Neuronal stem cell (in vitro differentiated cells): ENCODE data around the gene CXCR3.
"Not testable (repeated sequence)": the region's sequence is repeated elsewhere in the genome, so short reads cannot be mapped to it uniquely, and the experiment has no call there.

ENCODE experiments used
- DNase-seq: peaks from one replicate; pipeline ENCODE4 v3.0.0-alpha.2; 2013; ENCODE audit warnings: low spot score
- H2AFZ ChIP-seq: one replicate; pipeline ENCODE4 v1.6.1; 2013; ENCODE audit warnings: mild to moderate bottlenecking, low read length, inconsistent platforms
- H2AK5ac ChIP-seq: 2 replicates; pipeline ENCODE4 v1.6.1; 2013; ENCODE audit warnings: low read depth, mild to moderate bottlenecking, inconsistent platforms, low read length, moderate library complexity, mixed read lengths
- H2BK120ac ChIP-seq: 2 replicates; pipeline ENCODE4 v1.6.1; 2013; ENCODE audit warnings: low read depth, mild to moderate bottlenecking, inconsistent platforms, low read length, moderate library complexity, mixed read lengths
- H2BK12ac ChIP-seq: one replicate; pipeline ENCODE4 v1.6.1; 2013; ENCODE audit warnings: low read length, inconsistent platforms
- H2BK15ac ChIP-seq: 2 replicates; pipeline ENCODE4 v1.6.1; 2013; ENCODE audit warnings: mild to moderate bottlenecking, low read length, inconsistent platforms, mixed read lengths
- H2BK5ac ChIP-seq: one replicate; pipeline ENCODE4 v1.6.1; 2013; ENCODE audit warnings: inconsistent platforms, mild to moderate bottlenecking, low read length, moderate library complexity
- H3K14ac ChIP-seq: one replicate; pipeline ENCODE4 v1.6.1; 2013; ENCODE audit warnings: low read length, inconsistent platforms
- H3K18ac ChIP-seq: 2 replicates; pipeline ENCODE4 v1.6.1; 2013; ENCODE audit warnings: low read length, inconsistent platforms
- H3K23ac ChIP-seq: 2 replicates; pipeline ENCODE4 v1.6.1; 2013; ENCODE audit warnings: low read depth, mild to moderate bottlenecking, mixed read lengths, low read length, inconsistent platforms; ENCODE audit not compliant: poor library complexity
- H3K27ac ChIP-seq: replicated peaks from 3 replicates; pipeline ENCODE4 v1.5.1; 2013; ENCODE audit warnings: low read length, inconsistent platforms
- H3K27me3 ChIP-seq, 3 experiments: 2 replicates each; pipeline ENCODE4 v1.6.1; 2013; ENCODE audit warnings: low read length in 3 of 3, mild to moderate bottlenecking in 2 of 3, inconsistent platforms in 1 of 3, low read depth in 1 of 3, mixed read lengths in 1 of 3, moderate library complexity in 1 of 3; ENCODE audit not compliant: control insufficient read depth in 3 of 3, insufficient read depth in 3 of 3
- H3K36me3 ChIP-seq, 2 donors: replicated peaks in 1 of 2; 2 replicates each; pipeline ENCODE4 v1.6.1; 2013; ENCODE audit warnings: low read length in 2 of 2; ENCODE audit not compliant: control insufficient read depth in 2 of 2, insufficient read depth in 2 of 2
- H3K4ac ChIP-seq: 2 replicates; pipeline ENCODE4 v1.6.1; 2013; ENCODE audit warnings: inconsistent platforms, mild to moderate bottlenecking, low read length, moderate library complexity
- H3K4me1 ChIP-seq, 2 donors: 1 replicate in 1 of 2; 2 replicates in 1 of 2; pipeline ENCODE4 v1.6.1; 2013; ENCODE audit warnings: low read length in 2 of 2, low read depth in 1 of 2; ENCODE audit not compliant: control insufficient read depth in 2 of 2, insufficient read depth in 1 of 2
- H3K4me2 ChIP-seq: one replicate; pipeline ENCODE4 v1.6.1; 2013; ENCODE audit warnings: mild to moderate bottlenecking, low read length, inconsistent platforms; ENCODE audit not compliant: insufficient read depth, poor library complexity, severe bottlenecking
- H3K4me3 ChIP-seq, 2 donors: 2 replicates each; pipeline ENCODE4 v1.5.1; 2013; ENCODE audit warnings: low read length in 2 of 2, mild to moderate bottlenecking in 2 of 2, inconsistent platforms in 1 of 2, moderate library complexity in 1 of 2
- H3K79me1 ChIP-seq: one replicate; pipeline ENCODE4 v1.6.1; 2013; ENCODE audit warnings: low read depth, mild to moderate bottlenecking, inconsistent platforms, low read length, moderate library complexity
- H3K9ac ChIP-seq: one replicate; pipeline ENCODE4 v1.6.1; 2013; ENCODE audit warnings: mild to moderate bottlenecking, low read depth, low read length, inconsistent platforms; ENCODE audit not compliant: poor library complexity
- H3K9me3 ChIP-seq, 2 donors: replicated peaks in 1 of 2; 2 replicates each; pipeline versions ENCODE3 to v1.6.1; 2013; ENCODE audit warnings: low read length in 2 of 2, mild to moderate bottlenecking in 2 of 2, inconsistent platforms in 1 of 2, low read depth in 1 of 2, mixed read lengths in 1 of 2, moderate library complexity in 1 of 2; ENCODE audit not compliant: control insufficient read depth in 2 of 2, insufficient read depth in 1 of 2
- H4K8ac ChIP-seq: one replicate; pipeline ENCODE4 v1.6.1; 2013; ENCODE audit warnings: low read depth, mild to moderate bottlenecking, inconsistent platforms, low read length, moderate library complexity
- H4K91ac ChIP-seq: one replicate; pipeline ENCODE4 v1.6.1; 2013; ENCODE audit warnings: low read length, low read depth, mild to moderate bottlenecking, inconsistent platforms; ENCODE audit not compliant: poor library complexity
- WGBS, 2 donors: extraction: QIAGEN DNeasy Blood & Tissue Kit; methylation state at CpG; one replicate each; pipeline ENCODE4 v1.1.7; 2013; ENCODE audit warnings: missing lambda C conversion rate in 2 of 2, mixed read lengths in 1 of 2; ENCODE audit not compliant: insufficient read length in 2 of 2, insufficient replicate concordance in 1 of 2; ENCODE audit errors: extremely low coverage in 2 of 2; 5-methylcytosine and 5-hydroxymethylcytosine counted together

The CXCR3 gene

GRCh38 chrX:71662654-71663053 lies 44.3 kb upstream of the CXCR3 start:
- not testable (repeated sequence) for H3K4ac ChIP-seq, H2BK12ac ChIP-seq, H2BK15ac ChIP-seq, H2BK5ac ChIP-seq, H3K9me3 ChIP-seq, H3K4me1 ChIP-seq, H3K18ac ChIP-seq, H3K36me3 ChIP-seq, H3K79me1 ChIP-seq, H3K23ac ChIP-seq, DNase-seq, H2BK120ac ChIP-seq, H4K8ac ChIP-seq, H2AK5ac ChIP-seq, H3K27ac ChIP-seq, H3K4me3 ChIP-seq, H4K91ac ChIP-seq, H3K9ac ChIP-seq, H2AFZ ChIP-seq, H3K4me2 ChIP-seq, H3K14ac ChIP-seq
- peaks cover 0 to 13% (median 0%) of the 10 kb centered on the region in 3 experiments for H3K27me3 ChIP-seq
- no CpG with 5 or more reads among the region's 11 CpGs for WGBS, 2 donors

- H3K4ac ChIP-seq: no peak overlapping the region
These were observed 43.6 kb upstream of the CXCR3 start for GRCh38 chrX:71661919-71662318.

GRCh38 chrX:71660562-71661416 lies 42.5 kb upstream of the CXCR3 start:
- Histone ChIP-seq H3K14ac (no peak overlapping the region), H2BK15ac (no peak overlapping the region), H3K36me3 (no peaks in the 10 kb centered on the region), H3K18ac (no peak overlapping the region), H2BK5ac (no peak overlapping the region), H2AK5ac (no peak overlapping the region), H3K4me3 (no peak overlapping the region), H4K8ac (no peak overlapping the region), H2BK120ac (no peak overlapping the region), H3K27me3 (peaks cover 0 to 13% (median 0%) of the 10 kb centered on the region in 3 experiments), H3K79me1 (no peaks in the 10 kb centered on the region), H4K91ac (no peak overlapping the region), H3K4ac (no peak overlapping the region), H2AFZ (no peak overlapping the region), H3K4me2 (no peak overlapping the region), H3K9ac (no peak overlapping the region), H3K27ac (no peak overlapping the region), H2BK12ac (no peak overlapping the region), H3K4me1 (no peaks in the 10 kb centered on the region), H3K9me3 (no peaks in the 10 kb centered on the region), H3K23ac (no peak overlapping the region)
- no peak for DNase-seq
- WGBS, 2 donors: no CpG with 5 or more reads among the region's 22 CpGs

More at GRCh38 chrX:71661919-71662318, 43.6 kb upstream of the CXCR3 start:
- WGBS, 2 donors: no CpG with 5 or more reads among the region's 12 CpGs
- Histone ChIP-seq H3K36me3 (no peaks in the 10 kb centered on the region), H3K18ac (no peak overlapping the region), H4K8ac (no peak overlapping the region), H3K4me2 (no peak overlapping the region), H3K14ac (no peak overlapping the region), H3K4me1 (no peaks in the 10 kb centered on the region), H3K79me1 (no peaks in the 10 kb centered on the region), H3K23ac (no peak overlapping the region), H3K27ac (no peak overlapping the region), H4K91ac (no peak overlapping the region), H3K9me3 (no peaks in the 10 kb centered on the region), H2AK5ac (no peak overlapping the region), H3K27me3 (peaks cover 0 to 13% (median 0%) of the 10 kb centered on the region in 3 experiments), H2AFZ (no peak overlapping the region), H2BK5ac (no peak overlapping the region), H3K4me3 (no peak overlapping the region), H2BK12ac (no peak overlapping the region), H2BK15ac (no peak overlapping the region), H3K9ac (no peak overlapping the region), H2BK120ac (no peak overlapping the region)
- DNase-seq: no peak

GRCh38 chrX:71659959-71660358 lies 41.6 kb upstream of the CXCR3 start:
- Histone ChIP-seq H3K27me3 (peaks cover 0 to 13% (median 0%) of the 10 kb centered on the region in 3 experiments), H4K91ac (no peak overlapping the region)

More at GRCh38 chrX:71659959-71660358, 41.6 kb upstream of the CXCR3 start:
- DNase-seq: no peak
- Histone ChIP-seq H3K18ac (no peak overlapping the region), H3K36me3 (no peaks in the 10 kb centered on the region), H3K4me2 (no peak overlapping the region), H3K9me3 (no peaks in the 10 kb centered on the region), H3K4me3 (no peak overlapping the region), H3K4me1 (no peaks in the 10 kb centered on the region), H3K9ac (no peak overlapping the region), H3K14ac (no peak overlapping the region), H3K79me1 (no peaks in the 10 kb centered on the region), H2BK12ac (no peak overlapping the region), H2BK15ac (no peak overlapping the region), H2AK5ac (no peak overlapping the region), H3K4ac (no peak overlapping the region), H2BK5ac (no peak overlapping the region), H2BK120ac (no peak overlapping the region), H3K27ac (no peak overlapping the region), H4K8ac (no peak overlapping the region), H3K23ac (no peak overlapping the region), H2AFZ (no peak overlapping the region)
- no CpG with 5 or more reads among the region's 6 CpGs for WGBS, 2 donors
